ENCODE results near the gene TRPM3. TPM values are rescaled to one million over a fixed set of nuclear protein-coding genes. Genes with fewer than 3 reads are reported as not detected.
A peak's percentile ranks its signal among the peaks of the same experiment; 100 is the strongest.

Gene TRPM3
- total and polyA plus RNA-seq, 12 donors, result 0.27 to 5.3 (median 1.8) TPM

DNA sequence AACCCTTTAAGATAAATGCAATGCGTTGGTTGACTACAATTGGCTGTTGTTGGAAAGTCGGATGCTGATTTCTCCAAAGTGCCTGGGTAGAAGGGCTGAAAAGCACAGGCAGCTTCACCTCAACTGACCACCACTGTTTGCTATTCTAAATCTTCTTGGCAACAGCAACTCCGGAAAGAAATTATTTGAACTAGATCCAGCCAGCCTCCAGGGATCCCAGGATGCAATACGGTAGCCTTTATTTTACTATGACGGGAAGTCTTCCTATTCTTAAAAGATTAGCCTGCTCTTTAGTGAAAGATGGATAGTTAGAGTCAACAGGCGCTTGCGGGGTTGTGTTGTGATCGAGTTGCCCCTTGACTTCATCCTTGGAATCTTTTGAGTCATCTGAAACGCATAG is 628.4 kb downstream of the TRPM3 start:
- 55 to 65% (median 63%) methylated on average over 9 of the region's 9 CpGs for WGBS, 4 donors
- Histone ChIP-seq H3K27ac (peak overlapping the region in 4 of 5 donors; percentile 26 to 76 (median 40)), H3K27me3 (no peaks in the 10 kb centered on the region), H3K9me3 (replicated peaks in 1 of 3) (no peaks in the 10 kb centered on the region), H3K36me3 (replicated peaks in 1 of 2) (no peaks in the 10 kb centered on the region), H3K4me3 (no peak overlapping the region), H3K4me1 (replicated peaks in 1 of 2) (peaks cover 9 to 55% of the 10 kb centered on the region in 2 donors)
- DNase-seq, result peak in 1 of 7 donors; percentile 56
- intact Hi-C loops (cut with DNase I), result no loop called here
- TF ChIP-seq, protein P1, sequence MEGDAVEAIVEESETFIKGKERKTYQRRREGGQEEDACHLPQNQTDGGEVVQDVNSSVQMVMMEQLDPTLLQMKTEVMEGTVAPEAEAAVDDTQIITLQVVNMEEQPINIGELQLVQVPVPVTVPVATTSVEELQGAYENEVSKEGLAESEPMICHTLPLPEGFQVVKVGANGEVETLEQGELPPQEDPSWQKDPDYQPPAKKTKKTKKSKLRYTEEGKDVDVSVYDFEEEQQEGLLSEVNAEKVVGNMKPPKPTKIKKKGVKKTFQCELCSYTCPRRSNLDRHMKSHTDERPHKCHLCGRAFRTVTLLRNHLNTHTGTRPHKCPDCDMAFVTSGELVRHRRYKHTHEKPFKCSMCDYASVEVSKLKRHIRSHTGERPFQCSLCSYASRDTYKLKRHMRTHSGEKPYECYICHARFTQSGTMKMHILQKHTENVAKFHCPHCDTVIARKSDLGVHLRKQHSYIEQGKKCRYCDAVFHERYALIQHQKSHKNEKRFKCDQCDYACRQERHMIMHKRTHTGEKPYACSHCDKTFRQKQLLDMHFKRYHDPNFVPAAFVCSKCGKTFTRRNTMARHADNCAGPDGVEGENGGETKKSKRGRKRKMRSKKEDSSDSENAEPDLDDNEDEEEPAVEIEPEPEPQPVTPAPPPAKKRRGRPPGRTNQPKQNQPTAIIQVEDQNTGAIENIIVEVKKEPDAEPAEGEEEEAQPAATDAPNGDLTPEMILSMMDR (IDR thresholded peaks at IDR 0.05), result no peak
- TF ChIP-seq POLR2A (IDR thresholded peaks at IDR 0.05), result no peak

DNA sequence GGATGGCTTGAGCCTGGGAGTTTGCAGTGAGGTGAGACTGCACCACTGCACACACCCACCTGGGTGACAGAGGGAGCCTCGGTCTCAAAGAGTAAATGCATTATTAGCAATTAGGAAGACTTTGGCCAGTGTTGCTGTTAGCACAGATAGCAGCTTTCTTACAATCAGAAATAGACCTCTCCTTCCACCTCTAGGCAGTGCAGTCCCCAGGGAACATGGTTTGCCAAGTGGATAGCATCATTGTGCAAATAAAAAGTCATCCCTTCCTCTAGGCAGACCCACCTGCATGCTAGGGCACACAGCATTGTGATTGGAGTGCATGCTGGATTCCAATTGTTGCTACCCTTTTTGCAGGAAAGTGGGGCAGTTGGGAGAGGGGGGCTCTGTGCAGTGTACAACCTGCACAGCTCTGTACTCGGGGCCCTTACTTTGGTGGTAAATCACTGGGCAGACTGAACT is 629.1 kb downstream of the TRPM3 start:
- intact Hi-C loops (cut with DNase I), result no loop called here
- peak in 1 of 7 donors; percentile 49 for DNase-seq
- 50 to 85% (median 68%) methylated on average over 2 of the region's 2 CpGs for WGBS, 4 donors
- peaks cover 9 to 60% of the 10 kb centered on the region in 2 donors for H3K4me1 ChIP-seq (replicated peaks in 1 of 2)
- TF ChIP-seq POLR2A (IDR thresholded peaks at IDR 0.05), result no peak
- TF ChIP-seq, protein P1 (IDR thresholded peaks at IDR 0.05), result no peak
- no peaks in the 10 kb centered on the region for H3K36me3 ChIP-seq (replicated peaks in 1 of 2)
- H3K27ac ChIP-seq, result peak overlapping the region in 2 of 5 donors; percentile 43 to 76
- H3K27me3 ChIP-seq, result no peaks in the 10 kb centered on the region
- H3K4me3 ChIP-seq, result no peak overlapping the region
- H3K9me3 ChIP-seq (replicated peaks in 1 of 3), result no peaks in the 10 kb centered on the region

DNA sequence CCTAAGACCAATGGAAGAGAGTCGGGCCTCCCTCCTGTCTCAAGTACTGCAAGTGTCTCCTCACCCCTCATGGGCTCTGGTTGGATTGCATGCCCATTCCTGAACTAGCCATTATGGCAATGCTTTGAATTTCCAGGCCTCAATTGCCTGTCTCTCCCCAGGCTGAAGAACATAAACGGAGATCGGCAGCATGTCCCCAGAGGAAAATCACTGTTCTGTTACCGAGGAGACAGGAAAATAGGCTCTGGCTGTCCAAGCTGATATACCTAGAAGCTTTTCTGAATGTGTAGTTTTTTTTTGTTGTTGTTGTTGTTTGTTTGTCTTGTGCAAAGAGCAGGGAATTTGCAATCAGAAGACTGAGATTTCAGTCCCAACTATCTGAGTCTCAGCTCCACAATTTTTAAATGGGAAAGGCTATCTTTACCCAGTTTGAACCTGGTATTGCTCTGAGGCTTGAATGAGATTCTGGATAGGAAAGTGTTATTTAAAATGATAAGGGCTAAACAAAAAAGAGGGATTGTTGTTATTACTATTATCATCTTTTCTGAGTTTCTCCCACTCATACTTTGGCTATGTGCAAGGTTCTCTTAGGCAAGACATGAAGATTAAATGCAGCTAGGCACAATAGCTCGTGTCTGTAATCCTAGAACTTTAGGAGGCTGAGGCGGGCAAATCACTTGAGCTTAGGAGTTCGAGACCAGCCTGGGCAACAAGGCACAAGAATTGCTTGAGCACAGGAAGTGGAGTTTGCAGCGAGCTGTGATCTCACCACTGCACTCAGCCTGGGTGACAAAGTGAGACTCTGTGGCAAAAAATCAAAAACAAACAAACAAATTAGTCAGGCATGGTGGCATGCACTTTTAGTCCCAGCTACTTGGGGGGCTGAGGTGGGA is 629.7 kb downstream of the TRPM3 start:
- 68 to 81% (median 77%) methylated on average over 7 to 8 of the region's 8 CpGs for WGBS, 4 donors
- no peak overlapping the region for H3K4me3 ChIP-seq
- no peaks in the 10 kb centered on the region for H3K36me3 ChIP-seq (replicated peaks in 1 of 2)
- no peak for TF ChIP-seq POLR2A (IDR thresholded peaks at IDR 0.05)
- TF ChIP-seq, protein P1 (IDR thresholded peaks at IDR 0.05), result no peak
- H3K27ac ChIP-seq, result peak overlapping the region in 2 of 5 donors; percentile 43 to 76
- H3K27me3 ChIP-seq, result no peaks in the 10 kb centered on the region
- intact Hi-C loops (cut with DNase I), result no loop called here
- no peaks in the 10 kb centered on the region for H3K9me3 ChIP-seq (replicated peaks in 1 of 3)
- H3K4me1 ChIP-seq (replicated peaks in 1 of 2), result peaks cover 9 to 60% of the 10 kb centered on the region in 2 donors
- DNase-seq, result peak in 1 of 7 donors; percentile 48

DNA sequence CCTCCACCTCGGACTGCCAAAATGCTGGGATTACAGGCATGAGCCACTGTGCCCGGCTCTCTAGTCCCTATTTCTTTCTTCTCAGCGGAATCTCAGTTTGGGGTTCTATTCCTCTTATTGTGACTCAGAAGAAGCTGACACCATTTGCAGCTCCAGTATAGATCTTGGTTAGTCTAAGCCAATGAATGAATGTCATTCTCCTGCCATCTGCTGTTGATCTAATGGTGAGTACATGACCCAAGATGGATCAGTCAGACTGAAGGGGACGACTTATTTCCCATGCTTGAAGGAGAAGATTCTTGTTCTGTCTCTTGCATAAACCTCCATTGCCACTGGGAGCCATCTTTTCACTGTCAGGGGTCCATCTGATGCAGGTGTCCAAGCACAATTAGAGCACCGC is 630.9 kb downstream of the TRPM3 start:
- Histone ChIP-seq H3K9me3 (replicated peaks in 1 of 3) (no peaks in the 10 kb centered on the region), H3K27ac (peak overlapping the region in 2 of 5 donors; percentile 43 to 63), H3K36me3 (replicated peaks in 1 of 2) (no peaks in the 10 kb centered on the region), H3K4me1 (replicated peaks in 1 of 2) (peaks cover 10 to 61% of the 10 kb centered on the region in 2 donors), H3K27me3 (no peaks in the 10 kb centered on the region), H3K4me3 (no peak overlapping the region)
- intact Hi-C loops (cut with DNase I), result no loop called here
- WGBS, 4 donors, result 76 to 93% (median 80%) methylated on average over 5 of the region's 5 CpGs
- no peak for DNase-seq
- TF ChIP-seq, protein P1 (IDR thresholded peaks at IDR 0.05), result no peak
- TF ChIP-seq POLR2A (IDR thresholded peaks at IDR 0.05), result no peak

Data from adrenal gland (tissue), 12 donors.